WERI-Rb-1 (cell line): ENCODE results near the gene GNAQ.

ENCODE experiments used
- DNase-seq: peaks from one replicate; pipeline ENCODE4 v3.0.0-alpha.2; 2020
- H3K27ac ChIP-seq: fragments of 250-450 bp; sonication (Bioruptor Pico); 2 replicates; pipeline ENCODE4 v1.5.1; 2020; ENCODE audit warnings: mild to moderate bottlenecking, moderate library complexity
- H3K27me3 ChIP-seq: fragments of 250-450 bp; sonication (Bioruptor Pico); 2 replicates; pipeline ENCODE4 v1.5.1; 2021; ENCODE audit warnings: mild to moderate bottlenecking, low read depth, moderate library complexity; ENCODE audit not compliant: insufficient read depth, severe bottlenecking
- H3K36me3 ChIP-seq: fragments of 250-450 bp; sonication (Bioruptor Pico); 2 replicates; pipeline ENCODE4 v1.5.1; 2020; ENCODE audit warnings: mild to moderate bottlenecking, moderate library complexity
- H3K4me3 ChIP-seq: 2 replicates; pipeline ENCODE4 v1.5.1; 2011; ENCODE audit warnings: low read depth, mild to moderate bottlenecking, control low read depth, low read length
- H3K9me3 ChIP-seq: fragments of 250-450 bp; sonication (Bioruptor Pico); 2 replicates; pipeline ENCODE4 v1.5.1; 2021; ENCODE audit warnings: mild to moderate bottlenecking, moderate library complexity; ENCODE audit not compliant: severe bottlenecking
- CTCF ChIP-seq: IDR thresholded peaks from 2 replicates; pipeline ENCODE4 v1.5.1; 2011; ENCODE audit warnings: low read depth, mild to moderate bottlenecking, control low read depth, inconsistent platforms, low read length

GNAQ gene

GRCh38 chr9:77802515-77803293 is 228.9 kb downstream of the GNAQ start:
- no peak for TF ChIP-seq CTCF
- H3K27ac ChIP-seq, result no peak overlapping the region
- DNase-seq, result no peak
- H3K4me3 ChIP-seq, result no peak overlapping the region
- H3K36me3 ChIP-seq, result no peaks in the 10 kb centered on the region
- H3K27me3 ChIP-seq, result no peaks in the 10 kb centered on the region
- H3K9me3 ChIP-seq, result no peaks in the 10 kb centered on the region

GRCh38 chr9:77802064-77802463 is 229.5 kb downstream of the GNAQ start:
- TF ChIP-seq CTCF, result no peak
- no peak overlapping the region for H3K4me3 ChIP-seq
- no peak overlapping the region for H3K27ac ChIP-seq
- DNase-seq, result no peak
- H3K36me3 ChIP-seq, result no peaks in the 10 kb centered on the region
- no peaks in the 10 kb centered on the region for H3K9me3 ChIP-seq
- H3K27me3 ChIP-seq, result no peaks in the 10 kb centered on the region

- no peaks in the 10 kb centered on the region for H3K36me3 ChIP-seq
- no peak overlapping the region for H3K4me3 ChIP-seq
- DNase-seq, result no peak
- H3K9me3 ChIP-seq, result no peaks in the 10 kb centered on the region
- H3K27me3 ChIP-seq, result no peaks in the 10 kb centered on the region
- H3K27ac ChIP-seq, result no peak overlapping the region
- TF ChIP-seq CTCF, result no peak
These were observed 230.6 kb downstream of the GNAQ start for GRCh38 chr9:77800924-77801551.

GRCh38 chr9:77798140-77798539 is 233.5 kb downstream of the GNAQ start:
- Histone ChIP-seq H3K4me3 (no peak overlapping the region), H3K27ac (no peak overlapping the region), H3K27me3 (no peaks in the 10 kb centered on the region), H3K9me3 (no peaks in the 10 kb centered on the region), H3K36me3 (no peaks in the 10 kb centered on the region)
- DNase-seq, result no peak
- no peak for TF ChIP-seq CTCF

- no peaks in the 10 kb centered on the region for H3K9me3 ChIP-seq
- no peaks in the 10 kb centered on the region for H3K36me3 ChIP-seq
- no peak overlapping the region for H3K27ac ChIP-seq
- H3K27me3 ChIP-seq, result no peaks in the 10 kb centered on the region
- no peak overlapping the region for H3K4me3 ChIP-seq
- no peak for TF ChIP-seq CTCF
- DNase-seq, result no peak
These were observed 236.6 kb downstream of the GNAQ start for GRCh38 chr9:77794985-77795384.
